ENCODE data around the gene RPS13. TPM values are rescaled to one million over a fixed set of nuclear protein-coding genes. Genes with fewer than 3 reads are reported as not detected.

RPS13 gene
- total and polyA plus RNA-seq, 9 of the 15 experiments (the other 6 are each of a cell fraction or from before 2014, with no cell fraction given) = 1,267 to 3,714 (median 1,762) TPM

- TF ChIP-seq RERE (CRISPR knock-in tag; IDR thresholded peaks at IDR 0.05; ENCODE audit: borderline replicate concordance) (no peak), ZBED1 (IDR thresholded peaks at IDR 0.05) (peak; percentile 47; the same call in 1 of the 2 replicates), AFF1 (IDR thresholded peaks at IDR 0.05; ENCODE audit: low read depth in 1 of 2, partially characterized antibody in 2 of 2) (peak; percentile 25 to 96), ZNF518B (CRISPR knock-in tag; IDR thresholded peaks at IDR 0.05) (no peak), FOXP4 (CRISPR knock-in tag; IDR thresholded peaks at IDR 0.05; ENCODE audit: borderline replicate concordance) (0 out of 2 replicates have a peak, but pooled peaks have one; percentile 51), HMG20B (CRISPR knock-in tag; IDR thresholded peaks at IDR 0.05) (no peak), HMGN3 (IDR thresholded peaks at IDR 0.05; ENCODE audit: borderline replicate concordance, extremely low read depth, insufficient read length, low read depth, low read length) (peak; percentile 51), HMBOX1 (IDR thresholded peaks at IDR 0.05) (no peak)
Observed at GRCh38 chr11:17077520-17078401, at the start of gene RPS13 (continued).
